Skeletal muscle tissue (tissue), 4 donors: Measurements from ENCODE around the gene HLA-C. TPM values are rescaled to one million over a fixed set of nuclear protein-coding genes. Genes with fewer than 3 reads are reported as not detected.
"Not testable (repeated sequence)": the region's sequence is repeated elsewhere in the genome, so short reads cannot be mapped to it uniquely, and the experiment has no call there.

Experiments used
- H3K27ac ChIP-seq: one replicate; pipeline ENCODE4 v1.7.0; 2013; ENCODE audit warnings: mild to moderate bottlenecking, low read depth, low read length, inconsistent platforms
- H3K27me3 ChIP-seq, 3 donors: one replicate each; pipeline ENCODE4 v1.7.0; 2013; ENCODE audit warnings: low read length in 3 of 3; ENCODE audit not compliant: control insufficient read depth in 3 of 3, insufficient read depth in 3 of 3
- H3K36me3 ChIP-seq, 3 donors: one replicate each; pipeline ENCODE4 v1.7.0; 2013; ENCODE audit warnings: low read length in 3 of 3; ENCODE audit not compliant: control insufficient read depth in 3 of 3, insufficient read depth in 3 of 3
- H3K4me1 ChIP-seq, 3 donors: one replicate each; pipeline ENCODE4 v1.7.0; 2013; ENCODE audit warnings: low read length in 3 of 3, mild to moderate bottlenecking in 3 of 3; ENCODE audit not compliant: control insufficient read depth in 3 of 3, insufficient read depth in 3 of 3
- H3K4me3 ChIP-seq, 3 donors: one replicate each; pipeline ENCODE4 v1.7.0; 2013; ENCODE audit warnings: low read length in 3 of 3
- H3K9ac ChIP-seq, 3 donors: one replicate each; pipeline ENCODE4 v1.7.0; 2013; ENCODE audit warnings: low read length in 3 of 3, mild to moderate bottlenecking in 3 of 3, moderate library complexity in 2 of 3, low read depth in 1 of 3
- H3K9me3 ChIP-seq, 3 donors: one replicate each; pipeline ENCODE4 v1.7.0; 2013; ENCODE audit warnings: low read length in 3 of 3; ENCODE audit not compliant: control insufficient read depth in 3 of 3
- total RNA-seq: library from RNA; depleted of rRNA; stranded (reverse); fragments of >200 nt; gene quantifications from one replicate; pipeline ENCODE4 v1.2.3, GENCODE V29; 2014
- donor health status: Osteomylitis.

The HLA-C gene
- total RNA-seq, 1 donor from 2014 or later = 56.9 TPM

- H3K27me3 ChIP-seq, H3K36me3 ChIP-seq, H3K9ac ChIP-seq, H3K4me1 ChIP-seq, H3K4me3 ChIP-seq, H3K9me3 ChIP-seq, H3K27ac ChIP-seq: not testable (repeated sequence)
These were observed 11.9 kb downstream of the HLA-C start for GRCh38 chr6:31259995-31260394.

GRCh38 chr6:31252625-31253024 lies 19.3 kb downstream of the HLA-C start:
- H3K36me3 ChIP-seq = no peaks in the 10 kb centered on the region
- no peak overlapping the region for H3K9ac ChIP-seq
- no peak overlapping the region for H3K4me3 ChIP-seq
- H3K9me3 ChIP-seq = peaks cover 0 to 5% (median 3%) of the 10 kb centered on the region in 3 donors
- H3K27me3 ChIP-seq = no peaks in the 10 kb centered on the region
- no peak overlapping the region for H3K27ac ChIP-seq
- H3K4me1 ChIP-seq = no peaks in the 10 kb centered on the region

GRCh38 chr6:31251261-31251660 lies 20.6 kb downstream of the HLA-C start:
- Histone ChIP-seq H3K27me3 (no peaks in the 10 kb centered on the region), H3K9me3 (peaks cover 0 to 6% (median 3%) of the 10 kb centered on the region in 3 donors), H3K36me3 (no peaks in the 10 kb centered on the region), H3K9ac (no peak overlapping the region), H3K4me1 (no peaks in the 10 kb centered on the region), H3K4me3 (no peak overlapping the region), H3K27ac (no peak overlapping the region)

- H3K36me3 ChIP-seq = no peaks in the 10 kb centered on the region
- H3K9ac ChIP-seq = no peak overlapping the region
- no peaks in the 10 kb centered on the region for H3K27me3 ChIP-seq
- peaks cover 0 to 6% (median 3%) of the 10 kb centered on the region in 3 donors for H3K9me3 ChIP-seq
- H3K4me3 ChIP-seq = no peak overlapping the region
- H3K4me1 ChIP-seq = peaks cover 0 to 2% (median 0%) of the 10 kb centered on the region in 3 donors
- no peak overlapping the region for H3K27ac ChIP-seq
These were observed 22.7 kb downstream of the HLA-C start for GRCh38 chr6:31249184-31249583.

- H3K9ac ChIP-seq = no peak overlapping the region
- H3K4me3 ChIP-seq = no peak overlapping the region
- H3K27me3 ChIP-seq = no peaks in the 10 kb centered on the region
- H3K36me3 ChIP-seq = no peaks in the 10 kb centered on the region
- H3K9me3 ChIP-seq = peaks cover 0 to 6% (median 3%) of the 10 kb centered on the region in 3 donors
- H3K4me1 ChIP-seq = peaks cover 0 to 2% (median 0%) of the 10 kb centered on the region in 3 donors
- no peak overlapping the region for H3K27ac ChIP-seq
These were observed 24.1 kb downstream of the HLA-C start for GRCh38 chr6:31247813-31248212.

- Histone ChIP-seq H3K9me3 (peaks cover 0 to 6% (median 3%) of the 10 kb centered on the region in 3 donors), H3K9ac (no peak overlapping the region), H3K4me1 (peaks cover 0 to 2% (median 0%) of the 10 kb centered on the region in 3 donors), H3K4me3 (no peak overlapping the region), H3K27me3 (no peaks in the 10 kb centered on the region), H3K36me3 (no peaks in the 10 kb centered on the region), H3K27ac (no peak overlapping the region)
These were observed 25.8 kb downstream of the HLA-C start for GRCh38 chr6:31246051-31246521.

GRCh38 chr6:31243508-31243907 lies 28.4 kb downstream of the HLA-C start:
- Histone ChIP-seq H3K36me3 (no peaks in the 10 kb centered on the region), H3K9ac (no peak overlapping the region), H3K27me3 (no peaks in the 10 kb centered on the region), H3K4me1 (peaks cover 0 to 2% (median 0%) of the 10 kb centered on the region in 3 donors), H3K27ac (no peak overlapping the region), H3K4me3 (no peak overlapping the region), H3K9me3 (peaks cover 0 to 6% (median 3%) of the 10 kb centered on the region in 3 donors)

GRCh38 chr6:31239854-31240253 lies 32.0 kb downstream of the HLA-C start:
- Histone ChIP-seq H3K9me3 (no peaks in the 10 kb centered on the region), H3K4me1 (no peaks in the 10 kb centered on the region), H3K36me3 (no peaks in the 10 kb centered on the region), H3K4me3 (no peak overlapping the region), H3K9ac (no peak overlapping the region), H3K27ac (no peak overlapping the region), H3K27me3 (no peaks in the 10 kb centered on the region)

GRCh38 chr6:31234101-31234500 lies 37.8 kb downstream of the HLA-C start:
- H3K4me3 ChIP-seq, H3K4me1 ChIP-seq: not testable (repeated sequence)

GRCh38 chr6:31228476-31228875 lies 43.4 kb downstream of the HLA-C start:
- H3K9me3 ChIP-seq = no peaks in the 10 kb centered on the region
- H3K9ac ChIP-seq = no peak overlapping the region
- H3K27ac ChIP-seq = no peak overlapping the region
- H3K36me3 ChIP-seq = no peaks in the 10 kb centered on the region
- H3K4me1 ChIP-seq = peaks cover 5 to 11% (median 10%) of the 10 kb centered on the region in 3 donors
- H3K4me3 ChIP-seq = no peak overlapping the region
- H3K27me3 ChIP-seq = no peaks in the 10 kb centered on the region

More at GRCh38 chr6:31234101-31234500, 37.8 kb downstream of the HLA-C start:
- not testable (repeated sequence) for H3K36me3 ChIP-seq, H3K27ac ChIP-seq, H3K9me3 ChIP-seq, H3K27me3 ChIP-seq, H3K9ac ChIP-seq
